Stimulated activated CD4-positive, alpha-beta T cell treated with anti-CD3 and anti-CD28 coated beads, Interleukin-2, amount 100 ng/mL, for 4 hours (primary cell): ENCODE data around the gene PHF21B.
"Not testable (repeated sequence)": the region's sequence is repeated elsewhere in the genome, so short reads cannot be mapped to it uniquely, and the experiment has no call there.

Source experiments
- DNase-seq: peaks from one replicate; pipeline ENCODE4 v3.0.0-alpha.2; 2020; ENCODE audit warnings: low read depth

Gene PHF21B

GRCh38 chr22:44871782-44872181, 138.0 kb downstream of the PHF21B start:
- no peak for DNase-seq

- no peak for DNase-seq
Observed at GRCh38 chr22:44870021-44870420, 139.8 kb downstream of the PHF21B start.

- no peak for DNase-seq
Observed at GRCh38 chr22:44869196-44869595, 140.6 kb downstream of the PHF21B start.

- DNase-seq = no peak
Observed at GRCh38 chr22:44865193-44866057, 144.4 kb downstream of the PHF21B start.

- DNase-seq = no peak
Observed at GRCh38 chr22:44862981-44863860, 146.6 kb downstream of the PHF21B start.

GRCh38 chr22:44862281-44862680, 147.5 kb downstream of the PHF21B start:
- no peak for DNase-seq

- DNase-seq = no peak
Observed at GRCh38 chr22:44861245-44861644, 148.6 kb downstream of the PHF21B start.

GRCh38 chr22:44860311-44860710, 149.5 kb downstream of the PHF21B start:
- DNase-seq = no peak

- DNase-seq = no peak
Observed at GRCh38 chr22:44859641-44860040, 150.2 kb downstream of the PHF21B start.

- DNase-seq = not testable (repeated sequence)
Observed at GRCh38 chr22:44858819-44859218, 151.0 kb downstream of the PHF21B start.

- no peak for DNase-seq
Observed at GRCh38 chr22:44855855-44856254, 153.9 kb downstream of the PHF21B start.

- not testable (repeated sequence) for DNase-seq
Observed at GRCh38 chr22:44854641-44855040, 155.2 kb downstream of the PHF21B start.

- DNase-seq = no peak
Observed at GRCh38 chr22:44850946-44851345, 158.9 kb downstream of the PHF21B start.

GRCh38 chr22:44848791-44849420, 160.9 kb downstream of the PHF21B start:
- no peak for DNase-seq

GRCh38 chr22:44848296-44848741, 161.5 kb downstream of the PHF21B start:
- DNase-seq = no peak

- DNase-seq = no peak
Observed at GRCh38 chr22:44847892-44848291, 161.9 kb downstream of the PHF21B start.

GRCh38 chr22:44847380-44847779, 162.4 kb downstream of the PHF21B start:
- no peak for DNase-seq

- DNase-seq = no peak
Observed at GRCh38 chr22:44846726-44847275, 163.0 kb downstream of the PHF21B start.

GRCh38 chr22:44845796-44846720, 163.7 kb downstream of the PHF21B start:
- no peak for DNase-seq

- DNase-seq = no peak
Observed at GRCh38 chr22:44845191-44845590, 164.6 kb downstream of the PHF21B start.

- no peak for DNase-seq
Observed at GRCh38 chr22:44842417-44842816, 167.4 kb downstream of the PHF21B start.
